Measurements from ENCODE around the gene IGF2BP3. TPM values are rescaled to one million over a fixed set of nuclear protein-coding genes. Genes with fewer than 3 reads are reported as not detected.
"Not testable (repeated sequence)": the region's sequence is repeated elsewhere in the genome, so short reads cannot be mapped to it uniquely, and the experiment has no call there.

The IGF2BP3 gene
- total RNA-seq, 1 donor from 2014 or later, result 84.1 TPM

DNA sequence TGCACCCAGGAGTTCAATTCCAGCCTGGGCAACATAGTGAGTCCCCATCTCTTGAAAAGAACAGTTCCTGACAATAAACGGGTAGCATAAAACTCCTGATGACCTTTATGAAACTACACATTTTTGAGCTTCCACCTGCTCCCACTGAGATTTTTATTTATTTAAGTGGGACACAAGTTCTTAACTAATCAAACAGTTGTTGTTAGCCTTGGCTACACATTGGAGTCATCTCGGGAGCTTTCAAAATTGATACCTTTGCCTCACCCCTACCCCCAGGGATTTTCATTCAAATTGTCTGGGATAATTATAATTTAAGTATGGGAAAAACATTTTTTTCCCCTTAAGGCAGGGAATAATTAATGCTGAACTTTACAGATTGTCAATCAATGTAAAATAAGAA is 131.9 kb downstream of the IGF2BP3 start:
- no peak for DNase-seq

DNA sequence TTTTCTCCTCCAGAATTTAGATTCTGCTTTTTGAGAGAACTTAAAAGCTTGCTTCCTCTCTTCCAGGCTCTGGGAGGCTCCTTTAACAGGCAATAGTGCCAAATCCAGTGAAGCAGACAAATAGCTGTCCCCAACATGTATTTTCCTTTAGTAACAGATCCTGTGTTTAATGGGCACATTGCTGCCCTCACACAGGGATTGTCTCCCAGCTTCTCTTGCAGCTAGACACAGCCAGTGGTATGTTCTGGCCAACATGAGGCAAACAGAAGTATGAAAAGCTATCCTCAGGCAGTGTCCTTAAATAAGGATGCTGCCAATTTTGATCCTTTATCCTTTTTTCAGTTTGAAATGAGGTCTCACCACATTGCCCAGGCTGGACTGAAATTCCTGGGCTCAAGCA is 132.9 kb downstream of the IGF2BP3 start:
- no peak for DNase-seq

DNA sequence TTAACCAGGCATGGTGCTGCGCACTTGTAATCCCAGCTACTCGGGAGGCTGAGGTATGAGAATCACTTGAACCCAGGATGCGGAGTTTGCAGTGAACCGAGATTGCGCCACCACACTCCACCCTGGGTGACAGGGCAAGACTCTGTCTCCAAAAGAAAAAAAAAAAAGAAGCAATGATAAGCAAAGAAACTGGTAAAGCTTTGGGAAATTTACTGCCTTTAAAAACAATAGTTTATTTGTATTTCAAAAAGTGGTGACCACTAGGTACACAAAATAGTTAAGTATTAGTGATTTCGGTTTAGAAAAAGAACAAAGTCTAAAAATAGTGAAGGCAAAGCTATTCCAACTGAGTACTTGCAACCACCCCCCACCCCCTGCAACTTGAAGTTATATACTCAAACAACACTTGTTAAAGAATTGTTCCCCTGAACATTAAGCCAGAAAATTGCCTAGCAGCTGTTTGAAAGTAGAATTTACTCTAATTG is 133.4 kb downstream of the IGF2BP3 start:
- DNase-seq, result no peak

- DNase-seq, result no peak
Observed at GRCh38 chr7:23336086-23336485, 134.2 kb downstream of the IGF2BP3 start.

DNA sequence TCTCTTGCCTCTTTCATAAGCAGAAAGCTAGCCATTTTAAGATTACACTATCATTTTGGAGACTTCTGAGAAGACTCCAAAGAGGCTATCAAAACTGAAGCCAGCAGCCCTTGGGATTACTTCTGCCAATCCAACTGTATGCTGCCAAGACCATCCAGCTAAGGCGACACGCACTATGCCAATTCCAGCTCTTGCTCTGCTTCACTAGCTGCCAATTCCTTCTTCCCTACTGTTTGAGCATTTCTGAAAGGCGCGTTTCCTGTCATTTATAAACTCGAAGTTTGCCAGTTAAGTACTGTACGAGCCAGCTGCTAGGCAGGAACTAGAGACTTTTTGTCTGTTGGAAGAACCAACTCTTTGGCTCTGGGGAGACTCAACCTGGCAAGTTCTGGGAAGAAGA is 134.7 kb downstream of the IGF2BP3 start:
- DNase-seq, result no peak

GRCh38 chr7:23335136-23335535 is 135.2 kb downstream of the IGF2BP3 start:
- DNase-seq, result no peak

DNA sequence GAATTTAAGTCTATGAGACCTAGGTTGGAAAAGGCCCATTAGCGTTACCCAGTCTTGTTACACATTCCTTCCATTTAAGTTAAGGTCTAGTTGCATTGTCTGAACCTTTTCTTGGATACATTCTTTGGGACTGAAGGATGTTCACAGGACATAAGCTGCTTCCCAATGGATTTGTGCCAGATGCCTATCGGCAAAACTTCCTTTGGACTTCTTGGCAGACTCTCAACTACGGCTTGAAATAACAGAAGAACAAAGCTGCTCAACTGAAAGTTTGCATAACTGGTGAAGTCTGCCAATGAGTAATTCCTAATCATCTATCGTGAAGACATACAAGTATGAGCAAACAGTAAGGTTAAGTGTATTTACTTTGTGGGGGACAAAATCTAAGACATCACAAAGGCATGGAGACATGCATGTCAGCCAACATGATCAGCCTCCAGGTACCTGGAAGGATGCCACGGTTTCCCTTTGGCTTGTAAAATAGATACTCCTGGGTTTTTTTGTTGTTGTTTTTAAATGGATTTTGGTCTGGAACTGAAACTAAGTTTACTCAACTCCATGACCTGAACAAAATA is 135.7 kb downstream of the IGF2BP3 start:
- no peak for DNase-seq

DNA sequence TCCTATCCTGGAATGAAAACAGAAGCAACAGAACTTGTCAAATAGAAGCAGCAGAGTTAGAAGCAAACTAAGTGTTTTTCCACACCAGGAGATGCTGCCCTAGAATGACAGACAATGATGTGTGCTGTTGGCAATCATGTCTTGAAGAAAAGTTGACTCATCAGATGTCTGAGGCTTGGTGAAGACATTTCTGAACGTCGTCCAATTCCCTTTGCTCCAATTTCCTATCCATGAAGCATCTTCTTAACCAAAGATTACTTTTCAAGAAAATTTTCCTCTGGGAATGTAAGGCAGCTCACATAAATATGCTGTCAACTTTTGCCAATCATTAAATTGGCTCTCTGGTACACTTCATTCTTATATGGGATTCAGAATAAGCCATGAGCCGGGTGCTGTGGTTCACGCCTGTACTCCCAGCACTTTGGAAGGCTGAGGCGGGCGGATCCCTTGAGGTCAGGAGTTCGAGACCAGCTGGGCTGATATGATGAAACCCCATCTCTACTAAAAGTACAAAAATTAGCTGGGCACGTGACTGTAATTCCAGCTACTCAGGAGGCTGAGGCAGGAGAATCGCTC is 136.5 kb downstream of the IGF2BP3 start:
- DNase-seq, result no peak

GRCh38 chr7:23332910-23333612 is 137.2 kb downstream of the IGF2BP3 start:
- no peak for DNase-seq

DNA sequence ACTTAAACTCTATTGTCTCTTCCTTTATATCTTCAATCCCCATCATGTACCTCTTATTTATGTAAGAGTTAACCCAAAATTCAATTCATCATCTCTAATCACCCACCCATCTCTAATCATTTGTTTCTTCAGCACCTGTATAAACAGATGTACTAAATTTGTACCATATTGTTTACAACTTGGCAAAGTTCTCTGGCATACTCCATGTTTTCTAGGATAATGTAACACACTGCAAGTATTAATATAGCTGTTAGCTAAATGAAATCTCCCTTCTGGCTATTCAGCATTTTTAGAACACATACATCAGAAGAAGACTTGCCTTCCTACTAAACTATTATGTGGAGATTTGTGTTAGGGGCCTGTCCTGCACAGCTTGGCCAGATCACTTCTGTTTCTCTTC is 138.1 kb downstream of the IGF2BP3 start:
- no peak for DNase-seq

- no peak for DNase-seq
Observed at GRCh38 chr7:23331132-23331531, 139.2 kb downstream of the IGF2BP3 start.

GRCh38 chr7:23315366-23315765 is 154.9 kb downstream of the IGF2BP3 start:
- no peak for DNase-seq

DNA sequence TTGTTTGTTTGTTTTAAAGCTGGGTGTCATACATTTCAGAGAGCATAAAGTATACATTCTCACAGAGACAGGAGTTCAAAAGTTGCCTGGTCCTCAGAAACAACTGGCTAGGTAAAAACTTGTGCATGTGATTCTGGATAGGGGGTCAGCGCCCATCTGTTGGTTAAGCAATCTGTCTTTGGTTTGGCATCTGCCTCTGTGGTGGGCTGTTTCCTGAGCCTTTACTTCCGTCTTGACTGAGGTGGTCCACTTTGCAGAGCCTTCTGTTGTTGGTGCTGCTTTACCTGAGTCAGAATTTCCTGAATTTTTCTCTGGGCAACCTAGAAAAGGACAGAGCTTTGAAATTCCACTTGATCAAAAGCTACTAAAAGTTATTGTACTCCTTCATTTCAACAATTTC is 158.2 kb downstream of the IGF2BP3 start:
- DNase-seq, result not testable (repeated sequence)

GRCh38 chr7:23308754-23309153 is 161.5 kb downstream of the IGF2BP3 start:
- no peak for DNase-seq

DNA sequence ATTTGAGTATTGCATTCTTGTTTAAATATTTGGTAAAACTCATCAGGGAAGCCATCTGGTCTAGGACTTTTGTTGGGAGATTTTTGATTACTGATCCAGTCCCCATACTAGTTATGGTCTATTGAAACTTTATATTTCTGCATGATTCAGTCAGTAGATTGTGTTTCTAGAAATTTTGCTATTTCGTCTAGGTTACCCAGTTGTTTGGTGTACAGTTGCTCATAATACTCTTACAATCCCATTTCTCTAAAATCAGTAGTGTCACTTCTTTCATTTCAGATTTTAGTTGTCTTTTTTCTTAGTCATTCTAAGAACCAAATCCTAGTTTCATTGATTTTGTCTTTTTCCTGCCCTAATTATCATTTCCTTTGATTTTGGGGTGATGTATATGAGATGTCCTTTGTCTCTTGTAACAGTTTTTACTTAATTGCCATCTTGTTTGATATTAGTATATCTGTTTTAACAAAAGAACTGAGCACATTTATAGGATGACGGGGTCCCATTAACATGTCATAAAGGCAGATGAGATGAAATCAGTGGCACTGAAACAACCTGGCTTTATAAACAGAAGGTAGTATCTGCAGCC is 163.3 kb downstream of the IGF2BP3 start:
- DNase-seq, result no peak

- no peak for DNase-seq
Observed at GRCh38 chr7:23299770-23300300, 170.5 kb downstream of the IGF2BP3 start.

DNA sequence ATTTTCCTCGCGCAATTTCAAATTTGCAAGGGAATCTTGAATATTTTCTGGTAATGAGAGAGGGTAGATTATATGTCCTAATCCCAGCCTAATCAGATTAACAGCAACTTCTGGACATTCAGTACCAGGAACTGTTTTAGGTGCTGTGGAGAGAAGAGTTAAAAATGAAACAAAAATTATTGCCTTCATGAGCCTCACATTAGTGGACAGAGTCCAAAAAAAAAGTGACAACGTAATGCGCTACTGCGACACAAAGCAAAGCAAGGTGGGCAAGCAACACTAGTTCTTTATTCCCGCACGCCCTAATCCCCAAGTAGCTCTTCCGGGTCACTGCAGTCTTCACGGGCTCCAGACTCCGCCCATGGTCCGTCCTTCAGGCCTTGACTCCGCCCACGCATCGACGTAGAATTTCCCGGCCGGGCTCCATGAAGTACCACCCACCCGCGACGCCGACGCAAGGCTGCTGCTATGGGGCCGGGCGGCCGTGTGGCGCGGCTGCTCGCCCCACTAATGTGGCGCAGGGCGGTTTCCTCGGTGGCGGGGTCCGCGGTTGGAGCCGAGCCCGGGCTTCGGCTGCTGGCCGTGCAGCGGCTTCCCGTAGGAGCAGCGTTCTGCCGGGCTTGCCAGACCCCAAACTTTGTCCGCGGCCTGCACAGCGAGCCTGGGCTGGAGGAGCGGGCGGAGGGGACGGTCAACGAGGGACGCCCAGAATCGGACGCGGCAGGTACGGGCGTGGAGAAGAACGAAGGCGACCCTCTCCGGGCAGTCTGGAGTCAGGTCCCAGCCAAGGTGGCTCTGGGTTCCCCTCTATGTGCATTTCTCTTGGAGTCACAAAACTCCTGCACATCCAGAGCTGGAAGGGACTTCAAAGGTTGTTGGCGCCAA is 171.2 kb downstream of the IGF2BP3 start, which contains the start of gene MALSU1:
Gene MALSU1, plus strand, starts transcription at position 455 of the 885 bp plus-strand sequence. Its CDS starts 14 bp downstream, at position 469.
- DNase-seq, result peak; percentile 93

DNA sequence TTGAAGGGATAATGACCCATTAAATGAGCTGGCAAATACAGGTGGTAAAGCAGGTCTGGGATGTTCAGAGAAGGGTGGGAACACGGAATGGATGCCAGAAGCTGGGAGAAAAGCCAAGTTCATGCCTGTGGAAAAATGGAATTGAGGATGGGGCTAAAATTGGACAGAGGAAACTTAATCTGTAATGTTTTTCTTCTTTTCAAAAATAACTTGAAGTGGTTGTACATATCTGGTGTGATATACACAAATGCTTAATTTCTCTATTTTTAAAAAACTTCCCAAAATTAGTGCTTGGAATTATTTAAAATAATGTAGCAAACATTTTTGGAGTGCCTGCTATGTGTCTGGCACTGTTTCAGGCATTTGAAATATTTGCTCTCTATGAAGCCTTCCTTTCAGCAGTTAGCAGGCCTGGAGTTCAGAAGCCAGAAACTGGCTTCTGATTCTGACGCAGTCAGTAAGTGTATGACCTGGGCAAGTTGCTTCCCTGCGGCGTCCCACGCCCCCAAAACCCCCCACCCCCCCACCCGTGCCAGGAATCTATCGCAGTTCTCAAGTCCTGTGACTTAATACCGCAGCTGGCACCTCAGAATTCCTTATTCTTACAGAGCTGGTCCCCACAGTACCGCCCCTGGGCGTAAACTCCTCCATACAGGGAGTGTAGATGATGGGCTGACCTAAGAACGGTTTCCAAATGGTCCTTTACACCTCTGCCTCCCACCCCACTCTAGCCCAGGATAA is 172.0 kb downstream of the IGF2BP3 start:
- DNase-seq, result no peak

- DNase-seq, result no peak
Observed at GRCh38 chr7:23295401-23295697, 174.9 kb downstream of the IGF2BP3 start.

- no peak for DNase-seq
Observed at GRCh38 chr7:23294549-23295400, 175.5 kb downstream of the IGF2BP3 start.
